H4 (cell line): ENCODE data around the gene GASK1A. TPM values are rescaled to one million over a fixed set of nuclear protein-coding genes. Genes with fewer than 3 reads are reported as not detected.
"Not testable (repeated sequence)": the region's sequence is repeated elsewhere in the genome, so short reads cannot be mapped to it uniquely, and the experiment has no call there.

ENCODE experiments used
- DNase-seq: peaks from one replicate; pipeline ENCODE4 v3.0.0-alpha.2; 2015; ENCODE audit warnings: low spot score
- total RNA-seq: library from RNA; depleted of rRNA; stranded (reverse); fragments of >200 nt; shearing (Covaris generic); gene quantifications from 2 replicates; pipeline ENCODE4 v1.2.3, GENCODE V29; 2014

The GASK1A gene
- total RNA-seq, 1 experiment from 2014 or later: 0.08 TPM

DNA sequence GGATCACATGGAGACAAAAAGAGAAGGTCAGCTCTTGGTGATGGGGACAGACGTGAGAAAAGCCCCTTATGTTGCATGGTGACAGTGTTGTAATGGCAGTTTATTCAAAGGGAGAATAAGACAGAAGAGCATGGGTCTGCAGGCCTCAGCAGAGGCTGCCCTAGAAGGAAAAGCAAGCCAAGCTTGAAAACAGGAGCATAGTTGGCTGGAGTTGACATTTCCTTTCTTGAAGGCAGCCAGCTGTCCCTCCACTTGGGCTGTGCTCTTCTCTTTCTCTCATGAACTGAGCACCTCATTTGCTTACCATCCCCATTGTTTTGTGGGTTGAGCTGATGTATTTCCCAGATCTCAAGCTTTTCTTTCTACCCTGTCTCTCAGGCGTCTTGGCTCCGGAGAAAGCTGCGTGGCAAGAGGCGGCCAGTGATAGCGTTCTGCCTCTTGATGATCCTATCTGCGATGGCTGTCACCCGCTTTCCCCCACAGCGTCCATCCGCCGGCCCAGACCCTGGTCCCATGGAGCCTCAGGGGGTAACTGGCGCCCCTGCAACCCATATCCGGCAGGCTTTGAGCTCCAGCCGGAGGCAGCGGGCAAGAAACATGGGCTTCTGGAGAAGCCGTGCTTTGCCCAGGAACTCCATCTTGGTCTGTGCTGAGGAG is 52.9 kb downstream of the GASK1A start:
- DNase-seq: no peak

DNA sequence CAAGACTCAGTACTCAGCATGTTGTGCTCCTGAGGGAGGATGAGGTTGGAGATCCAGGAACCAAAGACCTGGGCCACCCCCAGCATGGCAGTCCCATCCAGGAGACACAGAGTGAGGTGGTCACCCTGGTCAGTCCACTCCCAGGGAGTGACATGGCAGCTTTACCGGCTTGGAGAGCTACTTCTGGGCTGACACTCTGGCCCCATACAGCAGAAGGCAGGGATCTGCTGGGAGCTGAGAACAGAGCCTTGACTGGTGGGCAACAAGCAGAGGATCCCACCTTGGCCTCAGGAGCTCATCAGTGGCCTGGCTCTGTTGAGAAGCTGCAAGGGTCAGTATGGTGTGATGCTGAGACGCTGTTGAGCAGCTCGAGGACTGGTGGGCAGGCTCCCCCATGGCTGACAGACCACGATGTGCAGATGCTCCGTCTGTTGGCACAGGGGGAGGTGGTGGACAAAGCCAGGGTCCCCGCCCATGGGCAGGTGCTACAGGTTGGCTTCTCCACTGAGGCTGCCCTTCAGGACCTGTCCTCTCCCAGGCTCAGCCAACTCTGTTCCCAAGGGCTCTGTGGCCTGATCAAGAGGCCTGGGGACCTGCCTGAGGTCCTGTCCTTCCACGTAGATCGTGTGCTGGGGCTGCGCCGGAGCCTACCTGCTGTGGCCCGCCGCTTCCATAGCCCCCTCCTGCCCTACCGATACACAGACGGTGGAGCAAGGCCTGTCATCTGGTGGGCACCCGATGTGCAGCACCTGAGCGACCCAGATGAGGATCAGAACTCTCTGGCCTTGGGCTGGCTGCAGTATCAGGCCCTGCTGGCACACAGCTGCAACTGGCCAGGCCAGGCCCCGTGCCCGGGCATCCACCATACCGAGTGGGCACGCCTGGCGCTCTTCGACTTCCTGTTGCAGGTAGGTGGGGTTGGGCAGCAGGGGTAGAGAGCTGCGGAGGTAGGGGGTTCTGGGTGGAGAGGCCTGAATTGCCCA is 53.8 kb downstream of the GASK1A start:
- no peak for DNase-seq

DNA sequence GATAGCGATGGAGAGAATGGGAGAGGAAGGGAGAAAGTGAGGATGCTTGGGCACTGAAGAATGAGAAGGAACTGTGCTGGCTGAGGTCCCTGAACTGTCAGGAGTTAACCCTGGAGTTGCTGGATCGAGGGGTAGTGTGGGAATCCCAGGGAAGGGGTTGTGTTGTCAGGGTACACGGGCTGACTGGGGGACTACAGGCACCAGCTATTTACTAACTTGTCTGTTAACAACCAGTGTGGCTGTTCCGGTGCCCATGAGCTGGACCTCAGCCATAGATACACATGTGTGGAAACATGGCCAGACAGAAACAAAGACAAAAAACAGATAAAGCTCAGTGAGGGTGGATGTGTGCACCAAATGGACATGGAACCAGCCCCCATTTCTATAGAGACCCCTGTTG is 55.1 kb downstream of the GASK1A start:
- no peak for DNase-seq

DNA sequence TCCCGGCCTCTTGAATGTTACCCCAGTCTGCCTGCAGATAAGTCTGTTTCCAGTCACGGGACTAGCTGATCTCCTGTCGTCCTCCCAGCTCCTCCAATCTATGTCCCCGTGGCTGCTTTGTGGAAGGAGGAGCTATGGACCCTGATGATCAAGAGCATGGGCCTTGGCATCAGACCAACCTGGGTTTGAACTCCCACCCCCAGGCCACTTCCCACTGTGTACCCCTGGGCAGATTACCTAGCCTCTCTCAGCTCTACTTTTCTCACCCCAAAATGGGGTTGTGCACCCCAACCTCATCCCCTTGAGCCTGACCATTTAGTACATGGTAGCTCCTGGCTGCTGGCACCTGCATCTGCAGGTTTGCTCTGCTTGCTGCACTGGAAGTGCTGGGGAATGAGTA is 55.8 kb downstream of the GASK1A start:
- no peak for DNase-seq

DNA sequence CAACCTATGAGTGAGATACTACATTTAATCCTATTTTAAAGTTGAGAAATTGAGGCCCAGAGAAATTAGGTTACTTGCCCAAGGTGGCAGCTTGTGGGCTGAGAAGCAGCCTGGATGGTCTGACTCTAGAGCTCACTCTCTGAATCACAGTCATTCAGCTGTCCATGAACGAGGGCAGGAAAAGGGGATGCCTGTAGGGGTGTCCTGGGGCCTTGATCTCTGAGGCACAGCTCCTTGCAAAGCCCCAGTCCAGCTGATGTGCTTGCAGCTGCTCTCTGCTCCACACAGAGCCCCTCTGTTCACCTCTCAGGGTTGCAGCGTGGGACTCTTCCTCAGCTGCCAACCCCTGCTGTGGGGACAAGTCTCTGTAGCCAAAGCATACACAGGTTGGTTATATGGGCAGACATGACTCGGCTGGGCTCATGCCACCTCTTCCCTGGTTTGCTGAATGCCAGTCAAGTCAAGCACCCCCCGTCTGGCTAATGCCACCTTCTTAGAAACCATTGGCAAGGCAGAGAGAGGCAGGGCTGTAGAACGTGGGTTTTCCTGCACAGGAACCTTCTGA is 56.8 kb downstream of the GASK1A start:
- no peak for DNase-seq

DNA sequence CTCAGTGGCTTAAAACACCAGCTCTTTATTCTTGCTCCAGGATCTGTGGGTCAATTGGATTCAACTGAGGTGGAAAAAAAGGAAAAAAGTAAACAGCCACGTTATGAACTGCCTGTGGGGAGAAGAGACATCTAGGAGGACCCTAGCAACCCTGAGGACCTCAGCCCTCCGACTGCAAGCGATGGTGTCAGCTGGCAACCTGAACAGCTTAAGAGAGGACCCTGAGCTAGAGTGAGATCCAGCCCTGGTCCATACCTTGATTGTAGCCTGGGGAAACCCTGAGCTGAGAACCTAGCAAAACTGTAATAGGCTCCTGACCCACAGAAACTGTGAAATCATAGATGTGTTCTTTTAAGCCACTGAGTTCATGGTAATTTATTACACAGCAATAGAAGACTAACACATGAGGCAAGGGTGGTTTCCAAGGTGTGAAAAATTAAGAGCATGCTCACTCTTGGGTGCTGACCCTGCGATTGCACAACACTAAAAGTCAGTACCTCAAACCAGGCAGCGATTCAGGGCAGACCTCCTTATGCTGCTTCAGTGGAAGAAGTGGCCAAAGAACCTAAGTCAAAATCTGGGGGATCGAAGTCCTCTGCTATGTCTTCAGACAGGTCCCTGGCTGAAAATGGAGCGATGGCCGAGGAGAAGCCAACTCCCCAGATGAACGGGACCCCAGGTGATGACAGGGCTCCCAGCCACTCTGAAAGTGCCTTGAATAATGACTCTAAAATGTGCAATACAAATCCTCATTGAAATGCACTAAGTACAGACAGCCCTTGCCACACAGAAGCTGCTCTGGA is 57.7 kb downstream of the GASK1A start:
- no peak for DNase-seq

DNA sequence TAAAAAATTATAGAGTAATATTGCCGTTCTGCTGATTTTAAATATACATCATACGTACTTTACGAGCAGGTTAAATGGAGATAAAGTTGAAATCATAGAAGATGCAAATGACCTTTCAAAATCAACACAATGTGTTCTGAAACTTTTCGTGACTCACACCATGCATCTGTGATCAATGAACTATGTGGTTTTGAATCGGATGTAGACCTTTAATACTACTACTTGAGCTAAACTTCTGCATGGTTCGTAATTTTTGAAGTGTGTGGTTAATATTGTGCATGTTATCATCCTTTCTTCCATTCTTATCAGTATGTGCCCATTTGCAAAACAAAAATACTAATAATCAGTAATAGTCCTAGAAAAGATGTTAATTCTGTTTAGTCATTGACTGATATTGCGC is 58.9 kb downstream of the GASK1A start:
- no peak for DNase-seq

DNA sequence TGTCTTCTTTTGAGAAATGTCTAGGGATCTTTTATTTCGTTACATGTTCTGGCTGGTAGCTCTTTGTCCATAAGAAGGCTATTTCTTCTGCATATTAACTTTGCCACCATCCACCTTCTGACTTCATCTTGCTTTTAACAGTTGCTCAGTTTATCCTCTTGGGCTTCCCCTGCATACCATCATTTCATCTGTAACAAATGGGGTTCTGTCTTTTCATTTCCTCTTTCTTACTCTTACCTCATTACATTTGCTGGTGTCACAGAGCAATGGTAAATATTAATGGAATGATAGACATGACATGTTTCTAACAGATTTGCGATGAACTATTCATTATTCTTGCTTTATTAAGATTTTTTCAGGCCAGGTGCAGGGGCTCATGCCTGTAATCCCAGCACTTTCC is 62.4 kb downstream of the GASK1A start:
- DNase-seq: no peak

DNA sequence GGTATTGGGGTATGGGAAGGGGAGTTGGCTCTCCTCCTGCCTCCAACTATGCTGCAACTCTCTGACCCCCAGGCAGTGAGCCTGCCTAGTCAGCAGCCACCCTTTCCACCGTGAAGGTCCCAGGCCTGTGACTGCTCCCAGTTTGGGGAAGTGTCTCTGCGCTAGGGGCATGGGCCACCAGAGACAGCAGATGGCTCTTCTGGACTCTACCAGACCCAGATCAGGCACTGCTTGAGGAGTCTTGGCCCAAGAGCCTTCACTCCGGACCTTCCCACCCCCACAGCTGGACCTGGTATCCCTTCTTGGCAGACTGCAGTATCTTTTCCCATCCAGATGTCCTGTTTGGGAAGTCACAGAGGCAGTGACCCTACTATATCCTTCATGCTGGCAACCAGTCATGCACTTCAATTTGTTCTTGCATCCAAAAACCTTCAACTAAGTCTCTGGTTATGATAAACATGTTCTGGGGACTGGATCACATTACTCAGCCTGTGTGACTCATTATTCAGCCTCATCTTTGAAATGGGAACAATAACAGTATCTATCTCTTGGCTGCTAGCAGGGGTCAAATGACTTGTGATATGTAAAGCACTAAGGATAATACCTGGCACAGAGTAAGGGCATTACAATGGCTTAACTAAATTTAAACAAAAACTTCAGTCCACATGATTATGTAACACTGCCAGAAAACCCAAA is 64.1 kb downstream of the GASK1A start:
- no peak for DNase-seq

DNA sequence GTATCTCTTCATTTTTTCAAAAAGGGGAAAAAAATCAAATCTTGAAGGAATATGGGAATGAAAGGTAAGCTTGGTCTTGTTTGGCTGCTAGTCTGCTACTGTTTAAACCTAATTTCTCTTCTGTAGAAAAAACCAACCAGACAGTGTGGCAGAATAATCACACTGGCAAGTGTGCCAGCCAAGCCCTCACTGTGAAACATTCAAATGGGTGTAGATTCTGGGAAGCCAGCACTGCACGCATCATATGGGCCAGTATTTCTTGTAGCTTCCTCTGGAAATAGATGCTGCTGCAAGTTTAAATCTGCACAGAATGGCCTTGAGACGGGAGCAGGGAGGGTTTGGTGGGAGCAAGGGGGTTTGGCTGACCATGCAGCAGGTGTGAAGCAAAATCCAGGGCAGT is 64.7 kb downstream of the GASK1A start:
- no peak for DNase-seq

DNA sequence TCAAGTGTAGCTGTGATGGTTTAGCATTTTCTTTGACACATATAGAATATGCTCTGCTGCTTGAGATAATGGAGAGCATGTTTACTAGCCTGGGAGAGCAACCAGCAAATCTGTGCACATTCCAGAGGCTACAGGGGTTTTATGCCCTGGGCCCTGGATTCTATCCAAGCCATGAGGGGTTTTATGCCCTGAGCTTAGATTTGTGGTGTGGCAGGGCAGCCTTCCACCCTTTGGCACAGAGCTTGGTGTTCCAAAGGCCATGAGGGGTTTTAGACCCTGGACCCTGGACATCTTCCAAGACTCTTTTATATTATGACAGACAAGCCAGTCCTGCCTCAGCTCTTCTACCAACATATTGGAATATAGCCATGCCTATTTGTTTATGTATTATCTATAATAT is 66.0 kb downstream of the GASK1A start:
- DNase-seq: not testable (repeated sequence)

DNA sequence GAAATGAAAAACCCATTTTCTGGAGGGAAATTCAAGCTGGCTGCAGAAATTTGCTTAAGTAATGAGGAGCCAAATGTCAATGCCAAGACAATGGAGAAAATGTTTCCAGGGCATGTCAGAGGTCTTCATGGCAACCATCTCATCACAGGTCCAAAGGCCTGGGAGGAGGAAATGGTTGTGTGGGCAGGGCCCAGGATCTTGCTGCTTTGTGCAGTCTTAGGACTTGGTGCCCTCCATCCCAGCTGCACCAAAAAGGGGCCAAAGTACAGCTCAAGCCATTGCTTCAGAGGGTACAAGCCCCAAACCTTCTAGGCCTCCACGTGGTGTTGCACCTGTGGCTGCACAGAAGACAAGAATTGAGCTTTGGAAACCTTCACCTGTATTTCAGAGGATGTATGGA is 67.5 kb downstream of the GASK1A start:
- DNase-seq: no peak

DNA sequence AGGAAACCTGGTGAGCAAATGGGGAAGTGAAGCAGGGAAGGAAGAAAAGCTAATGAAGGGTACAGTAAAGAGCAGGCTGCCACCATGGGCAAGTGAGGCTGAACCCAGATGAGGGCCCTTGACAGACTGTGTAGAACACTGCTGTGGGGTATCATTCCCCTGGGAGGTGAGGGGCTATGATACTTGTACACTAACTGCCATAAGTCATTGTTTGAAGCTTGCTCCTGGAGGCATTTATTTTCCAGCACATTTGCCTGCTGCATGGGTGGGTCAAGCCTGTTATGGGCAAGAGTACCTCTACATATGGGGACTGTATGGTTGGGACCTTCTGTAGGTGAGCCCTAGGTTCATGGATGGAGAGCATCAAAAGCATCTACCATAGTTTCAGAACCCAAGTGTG is 69.4 kb downstream of the GASK1A start:
- no peak for DNase-seq

DNA sequence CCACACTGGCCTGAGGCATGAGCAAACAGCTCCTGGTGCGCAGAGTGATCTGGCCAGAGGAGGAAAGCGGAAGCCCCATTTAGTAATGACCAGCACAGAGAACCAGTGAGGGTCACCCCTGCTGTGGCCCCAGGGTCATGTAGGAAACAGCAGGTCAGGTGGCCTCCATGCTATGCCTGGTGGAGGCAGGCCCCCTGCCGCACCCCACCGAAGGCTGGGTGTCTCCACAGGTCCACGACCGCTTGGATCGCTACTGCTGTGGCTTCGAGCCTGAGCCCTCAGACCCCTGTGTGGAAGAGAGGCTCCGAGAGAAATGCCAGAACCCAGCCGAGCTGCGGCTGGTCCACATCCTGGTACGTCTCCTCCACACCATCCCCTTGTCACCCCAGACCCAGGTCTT is 74.2 kb downstream of the GASK1A start:
- DNase-seq: no peak

DNA sequence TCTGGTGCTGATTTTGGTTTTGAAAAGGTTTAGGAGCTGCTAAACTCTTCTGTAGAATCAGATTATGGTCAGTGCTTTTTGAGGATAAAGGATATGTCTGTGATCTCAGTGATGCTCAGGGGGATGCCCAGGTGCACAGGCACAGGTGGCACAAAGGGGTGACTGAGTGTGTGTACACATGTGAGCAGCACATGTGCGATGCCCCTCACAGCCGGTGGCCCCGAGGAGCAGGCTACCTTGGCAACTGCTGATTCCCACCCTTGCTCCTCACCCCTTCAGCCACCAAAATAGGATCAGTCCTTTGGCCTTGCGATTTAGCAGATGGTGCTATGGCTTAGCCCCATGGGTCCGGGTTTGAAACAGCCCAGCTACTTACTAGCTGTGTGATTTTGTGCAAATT is 75.6 kb downstream of the GASK1A start:
- DNase-seq: no peak

DNA sequence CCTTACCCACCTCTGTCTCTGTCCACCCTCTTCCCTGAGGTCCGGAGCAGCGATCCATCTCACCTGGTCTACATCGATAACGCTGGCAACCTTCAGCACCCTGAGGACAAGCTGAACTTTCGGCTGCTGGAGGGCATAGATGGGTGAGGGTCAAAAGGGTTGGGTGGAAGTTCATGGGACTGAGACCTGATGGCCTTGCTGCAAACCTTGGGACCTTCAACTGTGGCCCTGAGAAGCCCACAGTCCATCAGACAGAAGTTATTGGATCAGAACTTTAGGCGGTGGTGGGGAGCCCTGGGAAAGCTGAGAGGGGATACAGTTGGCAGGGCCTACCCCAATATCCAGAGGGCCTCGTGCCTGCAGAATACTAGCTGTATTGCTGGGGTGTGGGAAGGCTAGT is 76.3 kb downstream of the GASK1A start:
- no peak for DNase-seq

DNA sequence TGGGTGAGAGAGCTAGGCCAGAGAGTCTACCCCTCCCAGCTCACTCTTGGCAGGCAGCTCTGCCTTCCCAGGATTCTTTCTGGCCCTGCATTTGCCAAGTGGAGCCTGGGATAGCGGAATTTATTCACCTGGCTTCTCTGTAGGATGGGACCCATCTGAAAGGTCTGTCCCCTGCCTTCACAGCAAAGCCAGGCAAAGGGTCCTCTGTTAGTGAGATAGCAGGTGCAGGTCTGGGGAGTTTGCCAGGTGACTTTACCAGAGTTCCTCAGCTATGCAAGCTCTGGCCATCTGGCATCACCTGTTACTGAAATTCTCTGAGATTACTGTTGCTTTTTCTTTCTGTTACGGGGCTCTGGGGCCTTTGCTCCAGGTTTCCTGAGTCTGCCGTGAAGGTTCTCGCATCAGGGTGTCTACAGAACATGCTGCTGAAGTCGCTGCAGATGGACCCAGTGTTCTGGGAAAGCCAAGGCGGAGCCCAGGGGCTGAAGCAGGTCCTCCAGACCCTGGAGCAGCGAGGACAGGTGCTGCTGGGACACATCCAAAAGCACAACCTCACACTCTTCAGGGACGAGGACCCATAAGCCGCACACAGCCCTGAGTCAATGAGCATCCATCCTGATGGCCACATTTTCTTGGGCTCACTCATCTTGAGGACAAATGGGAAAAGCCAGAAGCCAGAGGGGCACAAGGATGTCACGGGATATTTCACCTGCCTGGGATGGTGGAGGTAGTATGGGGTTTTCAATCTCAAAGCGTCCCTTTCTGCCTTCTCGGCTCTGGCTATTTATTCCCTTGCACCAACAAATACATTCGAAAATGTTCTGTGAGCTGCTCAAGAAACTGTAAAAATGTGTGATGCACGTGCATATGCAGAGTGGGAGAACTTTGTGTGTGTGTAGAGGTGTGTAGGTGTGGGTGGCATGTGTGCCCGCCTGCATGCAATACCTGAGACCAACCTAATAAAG is 77.0 kb downstream of the GASK1A start:
- DNase-seq: no peak

DNA sequence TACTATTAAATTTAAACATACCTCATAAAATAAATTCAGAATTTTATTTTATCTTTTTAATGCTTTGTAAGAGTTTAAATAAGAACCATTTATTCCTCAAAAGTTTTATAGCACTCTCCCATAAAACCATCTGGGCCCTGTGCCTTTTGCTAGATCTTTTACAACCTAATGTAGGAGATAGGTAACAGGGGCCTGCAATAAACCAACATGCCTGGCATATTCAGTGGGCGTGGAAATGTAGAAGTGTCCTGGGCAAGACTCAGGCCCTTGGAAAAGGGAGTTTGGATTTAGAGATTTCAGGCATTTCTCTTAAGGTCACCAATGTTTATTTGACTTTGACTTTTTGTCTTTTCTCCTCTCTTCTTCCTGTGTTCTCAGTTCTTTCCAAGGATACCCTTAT is 80.3 kb downstream of the GASK1A start:
- no peak for DNase-seq

DNA sequence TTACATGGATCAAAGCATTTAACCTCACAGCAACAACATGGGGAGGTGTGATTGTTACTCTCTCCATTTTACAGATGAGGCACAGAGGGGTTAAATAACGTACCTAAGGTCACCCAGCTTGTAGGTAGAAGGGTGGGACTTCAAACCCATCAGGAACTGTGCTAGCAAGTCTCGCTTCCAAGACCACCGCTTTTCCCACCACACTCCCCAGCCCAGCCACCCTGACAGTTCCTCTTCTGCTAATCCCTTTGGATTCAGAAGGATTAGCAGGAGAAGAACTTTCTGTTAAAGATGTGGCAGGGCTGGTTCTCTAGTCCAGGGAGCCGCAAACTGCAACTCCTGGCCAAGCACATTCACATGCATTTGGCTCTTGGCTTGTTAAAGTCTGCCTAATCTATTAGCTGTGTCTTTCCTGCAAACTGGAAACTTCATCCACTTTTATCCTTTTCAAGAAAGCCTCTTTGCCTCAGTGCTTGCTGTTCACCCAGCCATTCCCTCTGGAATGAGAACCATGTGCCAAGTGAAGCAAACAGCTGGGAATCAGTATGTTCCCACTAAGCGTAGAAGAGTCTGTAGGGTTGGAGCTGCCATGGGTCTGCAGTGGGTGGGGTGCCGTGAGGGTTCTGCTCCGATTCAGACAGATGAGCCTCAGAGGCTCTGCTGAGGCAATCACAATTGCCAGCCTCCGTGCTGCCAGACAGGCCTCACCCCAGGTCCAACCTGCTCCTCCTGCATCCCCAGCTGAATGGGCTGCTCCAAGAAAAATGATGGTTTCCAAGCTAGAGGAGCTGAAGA is 82.2 kb downstream of the GASK1A start:
- DNase-seq: no peak
